Measurements from ENCODE around the gene CEP170B.
"Not testable (repeated sequence)": the region's sequence is repeated elsewhere in the genome, so short reads cannot be mapped to it uniquely, and the experiment has no call there.

The CEP170B gene

DNA sequence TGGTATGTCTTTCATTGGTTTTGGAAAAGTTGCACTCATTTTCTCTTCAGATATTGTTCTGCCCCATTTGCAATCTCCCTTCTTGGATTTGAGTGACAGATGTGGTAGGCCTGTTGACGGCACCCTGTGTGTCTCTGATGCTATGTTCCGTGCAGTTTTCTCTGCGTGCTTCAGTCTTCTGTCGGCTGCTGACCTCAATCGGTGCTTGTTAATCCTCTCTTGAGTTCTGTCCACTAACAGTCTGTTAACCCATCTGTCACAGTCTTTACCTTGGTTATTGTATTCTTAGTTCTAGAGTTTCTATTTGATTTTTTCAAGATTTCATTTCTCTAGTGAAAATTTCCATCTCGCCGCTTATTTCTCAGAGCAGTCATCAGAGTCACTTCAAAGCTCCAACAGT lies 38.9 kb downstream of the CEP170B start:
- in situ Hi-C loops (cut with HindIII; ENCODE audit: low sequenced_read_pairs): no loop called here

DNA sequence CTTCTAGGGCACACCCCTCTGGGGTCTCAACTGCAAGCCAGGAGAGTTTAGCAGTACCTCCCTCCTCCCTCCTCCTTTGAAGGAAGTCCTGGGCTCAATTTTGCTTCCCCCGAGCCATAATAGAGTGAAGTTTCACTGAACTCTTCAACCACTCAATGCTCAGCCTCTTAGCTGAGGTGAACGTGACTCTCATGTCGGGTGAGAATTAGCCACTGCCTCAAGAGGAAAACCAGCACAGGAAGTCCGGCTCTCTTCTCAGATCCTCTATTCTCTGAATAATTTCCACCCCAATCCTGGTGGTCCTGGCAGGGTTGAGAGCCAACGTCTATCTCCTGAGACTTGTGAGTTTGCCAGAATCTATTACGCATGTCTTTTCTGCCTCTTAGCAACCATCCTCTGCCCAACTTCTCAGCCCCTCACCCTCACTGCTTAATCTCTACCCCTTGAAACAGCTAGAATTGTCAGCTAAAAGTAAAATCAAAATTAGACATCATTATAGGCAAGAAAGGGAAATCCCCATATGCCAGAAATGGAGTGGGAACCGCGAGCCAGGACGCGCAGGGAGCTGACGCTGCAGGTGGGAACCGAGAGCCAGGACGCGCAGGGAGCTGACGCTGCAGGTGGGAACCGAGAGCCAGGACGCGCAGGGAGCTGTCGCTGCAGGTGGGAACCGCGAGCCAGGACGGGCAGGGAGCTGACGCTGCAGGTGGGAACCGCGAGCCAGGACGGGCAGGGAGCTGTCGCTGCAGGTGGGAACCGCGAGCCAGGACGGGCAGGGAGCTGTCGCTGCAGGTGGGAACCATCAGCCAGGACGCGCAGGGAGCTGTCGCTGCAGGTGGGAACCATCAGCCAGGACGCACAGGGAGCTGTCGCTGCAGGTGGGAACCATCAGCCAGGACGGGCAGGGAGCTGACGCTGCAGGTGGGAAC lies 39.8 kb downstream of the CEP170B start:
- in situ Hi-C loops (cut with HindIII; ENCODE audit: low sequenced_read_pairs): not testable (repeated sequence)

DNA sequence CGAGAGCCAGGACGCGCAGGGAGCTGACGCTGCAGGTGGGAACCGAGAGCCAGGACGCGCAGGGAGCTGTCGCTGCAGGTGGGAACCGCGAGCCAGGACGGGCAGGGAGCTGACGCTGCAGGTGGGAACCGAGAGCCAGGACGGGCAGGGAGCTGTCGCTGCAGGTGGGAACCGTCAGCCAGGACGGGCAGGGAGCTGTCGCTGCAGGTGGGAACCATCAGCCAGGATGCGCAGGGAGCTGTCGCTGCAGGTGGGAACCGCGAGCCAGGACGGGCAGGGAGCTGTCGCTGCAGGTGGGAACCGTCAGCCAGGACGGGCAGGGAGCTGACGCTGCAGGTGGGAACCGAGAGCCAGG lies 40.5 kb downstream of the CEP170B start:
- in situ Hi-C loops (cut with HindIII; ENCODE audit: low sequenced_read_pairs): not testable (repeated sequence)

- in situ Hi-C loops (cut with HindIII; ENCODE audit: low sequenced_read_pairs): no loop called here
Measured at GRCh38 chr14:104908303-104908702, 43.2 kb downstream of the CEP170B start.

GRCh38 chr14:104912053-104912452 lies 47.0 kb downstream of the CEP170B start:
- in situ Hi-C loops (cut with HindIII; ENCODE audit: low sequenced_read_pairs): no loop called here

GRCh38 chr14:104913435-104913834 lies 48.4 kb downstream of the CEP170B start:
- in situ Hi-C loops (cut with HindIII; ENCODE audit: low sequenced_read_pairs): no loop called here

GRCh38 chr14:104917116-104917515 lies 52.0 kb downstream of the CEP170B start:
- in situ Hi-C loops (cut with HindIII; ENCODE audit: low sequenced_read_pairs): no loop called here

DNA sequence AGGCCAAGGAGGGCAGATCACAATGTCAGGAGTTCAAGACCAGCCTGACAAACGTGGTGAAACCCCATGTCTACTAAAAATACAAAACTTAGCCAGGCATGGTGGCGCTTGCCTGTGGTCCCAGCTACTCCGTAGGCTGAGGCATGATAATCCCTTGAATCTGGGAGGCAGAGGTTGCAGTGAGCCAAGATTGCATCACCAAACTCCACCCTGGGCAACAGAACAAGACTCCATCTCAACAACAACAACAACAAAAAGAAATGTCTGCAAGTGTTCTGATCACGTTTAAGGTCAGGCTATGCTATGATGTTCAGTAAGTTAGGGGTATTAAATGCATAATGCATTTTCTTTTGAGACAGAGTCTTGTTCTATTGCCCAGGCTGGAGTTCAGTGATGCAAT lies 52.9 kb downstream of the CEP170B start:
- in situ Hi-C loops (cut with HindIII; ENCODE audit: low sequenced_read_pairs): no loop called here

DNA sequence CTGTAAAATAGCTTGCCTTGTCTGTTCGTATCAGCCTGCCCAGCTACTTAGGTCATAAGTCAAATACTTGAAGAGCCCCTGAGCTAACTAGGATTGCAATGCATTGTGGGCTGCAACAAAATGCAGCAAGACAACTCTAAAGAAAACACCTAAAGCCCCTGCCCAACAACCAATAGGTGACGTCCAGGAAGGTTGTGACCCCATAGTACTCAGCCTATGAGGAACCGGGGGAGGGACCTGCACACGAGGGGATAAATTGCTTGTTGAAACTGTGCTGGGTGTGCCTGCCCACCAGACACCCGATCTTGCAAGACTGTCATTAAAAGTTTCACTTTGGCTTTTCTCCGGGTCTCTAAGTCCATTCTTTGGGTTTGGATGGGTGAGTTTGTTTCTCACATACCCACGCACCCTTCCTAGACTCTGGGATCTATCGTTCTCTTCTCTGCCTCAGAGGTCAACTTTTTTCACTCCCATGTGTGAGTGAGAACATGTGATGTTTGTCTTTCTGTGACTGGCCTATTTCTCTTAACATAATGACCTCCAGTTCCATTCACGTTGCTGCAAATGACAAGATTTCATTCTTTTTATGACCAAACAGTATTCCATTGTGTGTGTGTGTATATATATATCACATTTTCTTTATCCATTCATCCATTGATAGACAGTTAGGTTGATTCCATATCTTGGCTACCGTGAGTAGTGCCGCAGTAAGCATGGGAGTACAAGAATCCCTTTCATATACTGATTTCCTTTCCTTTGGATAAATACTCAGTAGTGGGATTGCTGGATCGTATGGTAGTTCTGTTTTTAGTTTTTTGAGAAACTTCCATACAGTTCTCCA lies 54.3 kb downstream of the CEP170B start:
- in situ Hi-C loops (cut with HindIII; ENCODE audit: low sequenced_read_pairs): not testable (repeated sequence)

- in situ Hi-C loops (cut with HindIII; ENCODE audit: low sequenced_read_pairs): no loop called here
Measured at GRCh38 chr14:104919993-104920315, 54.9 kb downstream of the CEP170B start.

- in situ Hi-C loops (cut with HindIII; ENCODE audit: low sequenced_read_pairs): no loop called here
Measured at GRCh38 chr14:104923640-104924420, 58.8 kb downstream of the CEP170B start.

GRCh38 chr14:104924421-104925213 lies 59.5 kb downstream of the CEP170B start, which contains the start of gene PLD4:
Gene PLD4, plus strand, starts transcription at chr14:104924879. Its CDS starts 2,262 bp downstream, at chr14:104927141.
- in situ Hi-C loops (cut with HindIII; ENCODE audit: low sequenced_read_pairs): no loop called here

- in situ Hi-C loops (cut with HindIII; ENCODE audit: low sequenced_read_pairs): no loop called here
Measured at GRCh38 chr14:104925214-104925854, 60.3 kb downstream of the CEP170B start.

DNA sequence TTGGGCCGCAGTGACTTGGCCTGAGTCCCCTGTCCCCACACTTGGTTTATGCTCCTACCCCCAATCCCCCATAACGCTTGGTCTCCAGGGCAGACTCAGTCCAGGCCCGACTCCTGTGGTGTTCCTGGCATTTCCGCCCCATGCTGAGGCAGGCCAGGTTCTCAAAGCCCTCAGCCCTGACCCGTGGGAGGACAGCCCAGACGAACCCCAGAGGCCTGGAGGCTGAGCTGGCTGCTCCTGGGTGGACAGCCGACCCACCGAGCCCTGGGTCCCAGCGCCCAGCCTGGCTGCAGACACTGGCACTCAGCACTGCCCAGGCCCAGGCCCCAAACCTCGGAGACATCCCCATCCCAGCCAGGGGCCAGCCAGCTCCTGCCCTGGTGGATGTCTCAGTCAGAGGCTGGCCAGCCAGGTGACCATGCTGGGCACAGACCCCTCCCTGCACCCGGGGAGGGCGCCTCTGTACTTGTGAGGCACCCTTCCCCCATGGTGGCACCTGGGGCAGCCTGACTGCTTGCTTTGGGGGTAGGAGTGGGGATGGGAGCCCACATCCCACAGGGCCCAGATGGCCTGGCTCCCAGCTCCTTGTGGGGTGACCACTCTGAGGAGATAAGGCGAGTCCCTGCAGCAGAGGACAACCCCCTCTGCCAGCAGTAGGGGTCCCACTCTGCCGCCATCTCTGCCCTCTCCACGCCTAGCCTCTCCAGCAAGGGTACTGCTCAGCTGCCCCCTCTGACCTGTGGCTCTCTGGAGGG lies 61.0 kb downstream of the CEP170B start:
- in situ Hi-C loops (cut with HindIII; ENCODE audit: low sequenced_read_pairs): no loop called here

- in situ Hi-C loops (cut with HindIII; ENCODE audit: low sequenced_read_pairs): no loop called here
Measured at GRCh38 chr14:104926619-104927431, 61.8 kb downstream of the CEP170B start.

DNA sequence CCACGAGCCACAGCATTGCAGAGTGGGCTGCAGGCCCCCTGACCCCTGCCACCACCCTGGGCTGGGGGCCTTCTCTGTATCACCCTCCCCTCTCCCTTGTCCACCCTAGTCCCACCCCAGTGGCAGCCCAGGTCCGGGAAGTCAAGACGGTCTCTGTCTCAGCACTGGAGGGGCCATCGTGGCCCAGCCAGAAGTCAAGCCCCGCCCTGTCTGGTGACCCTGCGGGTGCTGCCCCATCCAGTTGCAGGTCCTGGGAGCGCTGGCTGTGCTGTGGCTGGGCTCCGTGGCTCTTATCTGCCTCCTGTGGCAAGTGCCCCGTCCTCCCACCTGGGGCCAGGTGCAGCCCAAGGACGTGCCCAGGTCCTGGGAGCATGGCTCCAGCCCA lies 62.4 kb downstream of the CEP170B start:
- in situ Hi-C loops (cut with HindIII; ENCODE audit: low sequenced_read_pairs): no loop called here

DNA sequence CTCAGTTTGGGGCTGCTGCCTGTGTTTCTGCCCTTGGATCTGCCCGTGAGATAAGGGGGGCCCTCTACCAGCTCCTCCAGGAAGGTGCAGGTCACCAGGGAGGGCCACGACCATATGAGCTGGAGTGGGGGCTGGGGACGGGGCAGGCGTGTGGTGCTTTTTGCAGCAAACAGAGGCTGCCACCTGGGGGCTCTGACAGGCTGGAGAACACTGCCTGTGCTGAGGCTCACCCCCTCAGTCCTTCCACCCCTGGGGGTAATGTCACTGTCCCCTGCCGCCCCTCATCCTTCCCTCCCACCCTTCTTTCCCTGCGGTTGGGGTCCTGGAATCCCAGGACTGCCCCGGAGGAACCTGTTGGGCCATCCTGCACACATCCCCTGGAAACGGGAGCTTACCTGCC lies 62.8 kb downstream of the CEP170B start:
- in situ Hi-C loops (cut with HindIII; ENCODE audit: low sequenced_read_pairs): no loop called here

DNA sequence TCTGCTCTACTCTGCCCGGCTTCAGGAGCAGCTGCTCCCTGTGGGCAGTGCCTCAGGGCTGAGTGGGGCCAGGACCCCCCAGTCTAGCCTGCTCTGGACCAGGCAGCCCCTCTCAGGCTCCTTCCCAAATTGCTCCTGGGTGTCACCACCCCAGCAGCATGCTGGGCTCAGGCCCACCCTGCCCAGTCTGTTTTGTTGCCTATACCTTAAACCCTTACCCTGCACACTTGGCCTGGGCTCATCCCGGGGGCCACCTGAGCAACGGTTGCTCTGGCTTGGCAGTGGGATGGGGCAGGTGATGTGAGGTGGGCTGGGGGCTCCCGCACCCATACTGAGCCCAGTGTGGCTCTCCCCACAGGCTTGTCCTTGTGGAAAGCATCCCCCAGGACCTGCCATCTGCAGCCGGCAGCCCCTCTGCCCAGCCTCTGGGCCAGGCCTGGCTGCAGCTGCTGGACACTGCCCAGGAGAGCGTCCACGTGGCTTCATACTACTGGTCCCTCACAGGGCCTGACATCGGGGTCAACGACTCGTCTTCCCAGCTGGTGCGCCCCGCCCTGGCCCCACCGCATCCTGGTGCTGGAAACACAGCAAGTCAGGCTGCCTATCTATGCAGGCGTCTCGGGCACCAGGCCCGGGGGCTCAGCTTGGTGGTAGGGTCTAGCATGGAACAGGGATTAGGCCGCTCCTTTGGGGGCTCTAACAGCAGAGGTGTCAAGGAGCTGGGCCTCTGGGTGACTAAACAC lies 63.5 kb downstream of the CEP170B start:
- in situ Hi-C loops (cut with HindIII; ENCODE audit: low sequenced_read_pairs): no loop called here
